ENCODE results near the gene AGO3.

- no peak for TF ChIP-seq TBP (CRISPR knock-in tag; IDR thresholded peaks at IDR 0.05)
- TF ChIP-seq CHD2 (IDR thresholded peaks at IDR 0.05; ENCODE audit: low read depth, low read length), result no peak
- TF ChIP-seq ZNF776 (CRISPR knock-in tag; IDR thresholded peaks at IDR 0.05), result no peak
- TF ChIP-seq IRF2 (CRISPR knock-in tag; IDR thresholded peaks at IDR 0.05), result no peak
- no peak for TF ChIP-seq CTCF (CRISPR knock-in tag; IDR thresholded peaks at IDR 0.05)
Measured at GRCh38 chr1:36108314-36108713, 177.4 kb downstream of the AGO3 start.
